Endothelial cell (in vitro differentiated cells): ENCODE data around the gene SRSF3. TPM values are rescaled to one million over a fixed set of nuclear protein-coding genes. Genes with fewer than 3 reads are reported as not detected.
A peak's percentile ranks its signal among the peaks of the same experiment; 100 is the strongest.

ENCODE experiments used
- DNase-seq: peaks from one replicate; pipeline ENCODE4 v3.0.0; 2021; ENCODE audit warnings: low spot score
- H3K27ac Mint-ChIP-seq: one replicate; pipeline ENCODE4 v1.8.0; 2021; ENCODE audit warnings: mixed read lengths, inconsistent platforms; ENCODE audit not compliant: unreplicated experiment
- H3K27me3 Mint-ChIP-seq: one replicate; pipeline ENCODE4 v1.8.0; 2021; ENCODE audit warnings: mild to moderate bottlenecking, moderate library complexity, mixed read lengths, inconsistent platforms; ENCODE audit not compliant: unreplicated experiment
- H3K36me3 Mint-ChIP-seq: one replicate; pipeline ENCODE4 v1.8.0; 2021; ENCODE audit warnings: mild to moderate bottlenecking, low read depth, mixed read lengths, inconsistent platforms; ENCODE audit not compliant: unreplicated experiment
- H3K4me1 Mint-ChIP-seq: one replicate; pipeline ENCODE4 v1.8.0; 2021; ENCODE audit warnings: mild to moderate bottlenecking, mixed read lengths, inconsistent platforms; ENCODE audit not compliant: unreplicated experiment
- H3K4me3 Mint-ChIP-seq: one replicate; pipeline ENCODE4 v1.8.0; 2021; ENCODE audit warnings: mild to moderate bottlenecking, mixed read lengths, inconsistent platforms; ENCODE audit not compliant: unreplicated experiment
- H3K9me3 Mint-ChIP-seq: one replicate; pipeline ENCODE4 v1.8.0; 2021; ENCODE audit warnings: mixed read lengths, inconsistent platforms; ENCODE audit not compliant: unreplicated experiment
- CTCF ChIP-seq: fragments of 200-600 bp; sonication (generic); IDR thresholded peaks from one replicate; pipeline ENCODE4 v1.5.0; 2021; ENCODE audit warnings: antibody characterized with exemption; ENCODE audit not compliant: unreplicated experiment
- total RNA-seq: library from RNA; stranded (reverse); fragmentation: NEBNext Ultra II Directional; extraction: Animal tissue kit (Norgen Biotek cat#: 25700); gene quantifications from one replicate; pipeline ENCODE4 v1.2.1, GENCODE V29; 2021; ENCODE audit not compliant: unreplicated experiment

Gene SRSF3
- total RNA-seq, 1 donor from 2014 or later, result 289 TPM

GRCh38 chr6:36559011-36559793 lies 35.0 kb upstream of the SRSF3 start:
- no peak for DNase-seq
- H3K4me3 Mint-ChIP-seq, result no peak overlapping the region
- no peak for TF ChIP-seq CTCF
- H3K4me1 Mint-ChIP-seq, result peaks cover 5% of the 10 kb centered on the region
- no peaks in the 10 kb centered on the region for H3K27me3 Mint-ChIP-seq
- no peaks in the 10 kb centered on the region for H3K9me3 Mint-ChIP-seq
- H3K27ac Mint-ChIP-seq, result no peak overlapping the region
- H3K36me3 Mint-ChIP-seq, result no peaks in the 10 kb centered on the region

DNA sequence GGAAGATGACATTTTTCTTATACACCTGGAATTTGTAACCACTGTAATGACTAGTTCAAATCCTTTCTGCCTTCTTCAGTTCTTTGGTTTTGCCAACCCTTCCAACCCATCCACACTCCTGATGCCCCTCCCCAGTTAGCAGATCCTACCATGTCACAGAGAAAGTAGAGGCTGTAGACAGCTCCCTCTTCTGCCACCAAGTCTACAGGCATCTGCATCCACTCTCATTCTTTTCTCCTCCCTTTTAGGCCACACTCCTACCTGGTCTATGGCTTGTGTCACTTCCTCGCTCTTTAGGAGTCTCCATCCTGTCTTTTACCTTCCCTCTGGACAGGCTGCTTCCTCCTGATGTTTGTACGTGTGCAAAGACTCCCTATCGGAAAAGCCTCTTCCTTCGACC lies 33.3 kb upstream of the SRSF3 start:
- no peak for TF ChIP-seq CTCF

DNA sequence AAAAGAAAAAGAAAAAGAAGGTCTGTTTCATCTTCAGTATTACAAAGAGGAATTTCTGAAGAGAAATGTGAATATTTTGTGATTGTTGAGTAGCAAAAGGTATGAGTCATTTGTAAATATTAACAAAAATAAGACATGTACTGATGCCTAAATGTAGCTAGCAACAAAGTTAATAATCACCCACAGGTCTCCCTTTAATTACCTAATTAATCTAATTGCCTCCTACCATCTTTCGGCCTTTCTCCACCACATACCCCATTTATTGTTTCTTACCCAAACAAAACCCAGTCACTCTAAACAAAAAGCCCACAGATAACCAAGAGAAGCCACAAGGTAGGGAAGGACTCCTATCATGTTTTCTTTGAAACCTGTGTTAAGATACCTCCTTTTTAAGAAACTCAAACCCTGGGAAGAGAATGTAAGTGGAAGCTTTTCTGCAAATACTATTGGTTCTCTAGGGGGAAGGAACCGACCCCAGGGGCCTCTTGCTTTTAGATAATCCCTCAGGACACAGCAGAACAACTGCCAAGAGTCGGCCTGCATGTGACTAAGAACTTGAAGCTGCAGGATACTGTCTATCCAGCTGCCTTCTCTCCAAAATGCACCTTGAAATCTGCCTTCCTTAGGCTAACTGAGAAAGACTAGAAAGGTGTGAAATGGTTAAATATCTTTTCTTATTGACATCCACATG lies 30.8 kb upstream of the SRSF3 start:
- DNase-seq, result no peak
- TF ChIP-seq CTCF, result no peak
- no peak overlapping the region for H3K27ac Mint-ChIP-seq

More for the DNA sequence above, 33.3 kb upstream of the SRSF3 start:
- H3K4me3 Mint-ChIP-seq, result no peak overlapping the region
- no peak for DNase-seq
- peaks cover 5% of the 10 kb centered on the region for H3K4me1 Mint-ChIP-seq
- peak overlapping the region; percentile 33 for H3K27ac Mint-ChIP-seq
- H3K9me3 Mint-ChIP-seq, result no peaks in the 10 kb centered on the region
- no peaks in the 10 kb centered on the region for H3K36me3 Mint-ChIP-seq
- H3K27me3 Mint-ChIP-seq, result no peaks in the 10 kb centered on the region

DNA sequence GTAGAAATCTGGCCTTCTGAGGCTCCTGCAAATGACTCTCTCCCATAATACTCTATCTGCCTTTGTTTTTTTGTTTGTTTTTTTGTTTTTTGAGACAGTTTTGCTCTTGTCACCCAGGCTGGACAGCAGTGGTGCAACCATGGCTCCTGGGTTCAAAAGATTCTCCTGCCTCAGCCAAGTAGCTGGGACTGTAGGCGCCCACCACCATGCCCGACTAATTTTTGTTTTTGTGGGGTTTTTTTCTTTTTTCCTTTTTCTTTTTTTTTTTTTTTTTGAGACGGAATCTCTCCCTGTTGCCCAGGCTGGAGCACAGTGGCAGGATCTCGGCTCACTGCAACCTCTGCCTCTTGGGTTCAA lies 30.3 kb upstream of the SRSF3 start:
- Mint-ChIP-seq H3K27me3 (no peaks in the 10 kb centered on the region), H3K27ac (no peak overlapping the region), H3K9me3 (no peaks in the 10 kb centered on the region), H3K36me3 (no peaks in the 10 kb centered on the region), H3K4me3 (no peak overlapping the region), H3K4me1 (peaks cover 5% of the 10 kb centered on the region)
- TF ChIP-seq CTCF, result no peak
- DNase-seq, result no peak

More for the DNA sequence above, 30.8 kb upstream of the SRSF3 start:
- Mint-ChIP-seq H3K4me1 (peaks cover 5% of the 10 kb centered on the region), H3K4me3 (no peak overlapping the region), H3K27me3 (no peaks in the 10 kb centered on the region), H3K9me3 (no peaks in the 10 kb centered on the region), H3K36me3 (no peaks in the 10 kb centered on the region)

DNA sequence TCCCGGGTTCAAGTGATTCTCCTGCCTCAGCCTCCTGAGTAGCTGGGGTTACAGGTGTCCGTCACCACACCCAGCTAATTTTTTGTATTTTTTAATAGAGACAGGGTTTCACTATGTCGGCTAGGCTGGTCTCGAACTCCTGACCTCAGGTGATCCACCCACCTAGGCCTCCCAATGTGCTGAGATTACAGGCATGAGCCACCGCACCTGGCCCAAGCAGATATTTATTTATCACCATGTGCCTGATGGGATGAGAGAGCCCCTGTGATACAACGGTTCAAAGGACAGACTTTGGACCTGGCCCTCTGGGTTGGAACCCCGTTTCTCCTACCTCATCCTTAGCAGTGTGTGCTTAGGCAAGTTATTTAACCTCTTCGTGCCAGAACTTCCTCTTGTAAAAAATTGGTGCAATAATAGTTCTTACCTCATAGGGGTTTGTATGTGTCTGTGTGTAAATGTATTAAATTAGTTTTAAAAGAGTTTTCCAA lies 27.7 kb upstream of the SRSF3 start:
- Mint-ChIP-seq H3K4me3 (no peak overlapping the region), H3K27me3 (no peaks in the 10 kb centered on the region), H3K27ac (no peak overlapping the region), H3K36me3 (no peaks in the 10 kb centered on the region), H3K9me3 (no peaks in the 10 kb centered on the region), H3K4me1 (no peaks in the 10 kb centered on the region)
- no peak for DNase-seq
- TF ChIP-seq CTCF, result no peak
